SK-N-SH treated with all-trans-retinoic acid at 6 μM for 48 hours (cell line): ENCODE measurements around the gene FAM32A.

Source experiments
- ESRRG ChIP-seq: fragments of 250-450 bp; sonication (Bioruptor Pico); IDR thresholded peaks from 2 replicates; pipeline ENCODE4 v1.6.1; 2021; ENCODE audit warnings: mild to moderate bottlenecking
- ISL1 ChIP-seq: fragments of 250-450 bp; sonication (Bioruptor Pico); IDR thresholded peaks from 2 replicates; pipeline ENCODE4 v2.1.2; 2022; ENCODE audit warnings: mild to moderate bottlenecking, moderate library complexity
- OSR1 ChIP-seq: fragments of 250-450 bp; sonication (Bioruptor Pico); IDR thresholded peaks from 2 replicates; pipeline ENCODE4 v1.8.0; 2022; ENCODE audit warnings: moderate library complexity, mild to moderate bottlenecking, inconsistent platforms
- TCF4 ChIP-seq: fragments of 250-450 bp; sonication (Bioruptor Pico); IDR thresholded peaks from 2 replicates; pipeline ENCODE4 v1.8.0; 2021; ENCODE audit warnings: mild to moderate bottlenecking, moderate library complexity, borderline replicate concordance
- ZC3H10 ChIP-seq: fragments of 250-450 bp; sonication (Bioruptor Pico); IDR thresholded peaks from 2 replicates; pipeline ENCODE4 v1.5.1; 2021; ENCODE audit warnings: mild to moderate bottlenecking, moderate library complexity
- ZFP3 ChIP-seq: fragments of 250-450 bp; sonication (Bioruptor Pico); IDR thresholded peaks from 2 replicates; pipeline ENCODE4 v1.5.0; 2020; ENCODE audit warnings: mild to moderate bottlenecking, moderate library complexity
- ZFP30 ChIP-seq: fragments of 450-650 bp; formaldehyde crosslinking; IDR thresholded peaks from 2 replicates; pipeline ENCODE4 v1.5.0; 2022; ENCODE audit warnings: mild to moderate bottlenecking, moderate library complexity
- ZNF70 ChIP-seq: fragments of 450-650 bp; formaldehyde crosslinking; IDR thresholded peaks from 2 replicates; pipeline ENCODE4 v1.5.0; 2020; ENCODE audit warnings: mild to moderate bottlenecking, moderate library complexity
- ZNF8 ChIP-seq: fragments of 450-650 bp; formaldehyde crosslinking; IDR thresholded peaks from 2 replicates; pipeline ENCODE4 v1.5.0; 2020; ENCODE audit warnings: mild to moderate bottlenecking, moderate library complexity
- TF ChIP-seq, protein P1 (sequence below): fragments of 250-450 bp; sonication (Bioruptor Pico); IDR thresholded peaks from 2 replicates; pipeline ENCODE4 v1.8.0; 2020; ENCODE audit warnings: mild to moderate bottlenecking, moderate library complexity, borderline replicate concordance
- TF ChIP-seq, protein P2 (sequence below): fragments of 250-450 bp; sonication (Bioruptor Pico); IDR thresholded peaks from 2 replicates; pipeline ENCODE4 v1.5.1; 2021; ENCODE audit warnings: mild to moderate bottlenecking, moderate library complexity
- TF ChIP-seq, protein P3 (sequence below): fragments of 250-450 bp; sonication (Bioruptor Pico); IDR thresholded peaks from 2 replicates; pipeline ENCODE4 v1.5.1; 2020; ENCODE audit warnings: low read depth, mild to moderate bottlenecking, moderate library complexity
- TF ChIP-seq, protein P4 (sequence below): fragments of 250-450 bp; sonication (Bioruptor Pico); IDR thresholded peaks from 2 replicates; pipeline ENCODE4 v1.8.0; 2021; ENCODE audit warnings: low read depth, mild to moderate bottlenecking, moderate library complexity, borderline replicate concordance

DNA sequence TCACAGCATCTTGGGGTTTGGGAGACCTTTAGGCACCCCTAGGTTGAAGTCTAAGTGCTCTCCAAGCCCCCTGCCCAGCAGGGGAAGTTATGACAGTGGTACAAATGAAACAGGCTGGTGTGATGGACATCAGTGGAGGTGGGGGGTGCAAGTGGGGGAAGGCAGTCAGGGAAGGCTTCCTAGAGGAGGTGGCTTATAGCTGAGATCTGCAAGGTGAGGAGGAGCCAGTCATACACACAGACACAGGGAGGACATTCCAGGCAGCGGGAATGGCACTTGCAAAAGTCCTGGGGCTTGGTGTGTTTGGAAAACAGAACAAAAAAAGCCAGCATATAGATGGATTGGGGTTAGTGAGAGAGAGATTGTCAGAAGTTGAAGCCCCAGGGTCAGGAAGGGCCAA is 30.1 kb upstream of the FAM32A start:
- no peak for TF ChIP-seq ZFP30 (CRISPR knock-in tag)
- no peak for TF ChIP-seq ZNF70 (CRISPR knock-in tag)
- TF ChIP-seq ZC3H10 (CRISPR knock-in tag): no peak
- TF ChIP-seq TCF4 (CRISPR knock-in tag): no peak
- TF ChIP-seq, protein P1, sequence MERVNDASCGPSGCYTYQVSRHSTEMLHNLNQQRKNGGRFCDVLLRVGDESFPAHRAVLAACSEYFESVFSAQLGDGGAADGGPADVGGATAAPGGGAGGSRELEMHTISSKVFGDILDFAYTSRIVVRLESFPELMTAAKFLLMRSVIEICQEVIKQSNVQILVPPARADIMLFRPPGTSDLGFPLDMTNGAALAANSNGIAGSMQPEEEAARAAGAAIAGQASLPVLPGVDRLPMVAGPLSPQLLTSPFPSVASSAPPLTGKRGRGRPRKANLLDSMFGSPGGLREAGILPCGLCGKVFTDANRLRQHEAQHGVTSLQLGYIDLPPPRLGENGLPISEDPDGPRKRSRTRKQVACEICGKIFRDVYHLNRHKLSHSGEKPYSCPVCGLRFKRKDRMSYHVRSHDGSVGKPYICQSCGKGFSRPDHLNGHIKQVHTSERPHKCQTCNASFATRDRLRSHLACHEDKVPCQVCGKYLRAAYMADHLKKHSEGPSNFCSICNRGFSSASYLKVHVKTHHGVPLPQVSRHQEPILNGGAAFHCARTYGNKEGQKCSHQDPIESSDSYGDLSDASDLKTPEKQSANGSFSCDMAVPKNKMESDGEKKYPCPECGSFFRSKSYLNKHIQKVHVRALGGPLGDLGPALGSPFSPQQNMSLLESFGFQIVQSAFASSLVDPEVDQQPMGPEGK: no peak
- no peak for TF ChIP-seq OSR1 (CRISPR knock-in tag)
- no peak for TF ChIP-seq ESRRG (CRISPR knock-in tag)
- TF ChIP-seq ZNF8 (CRISPR knock-in tag): no peak
- TF ChIP-seq, protein P2, sequence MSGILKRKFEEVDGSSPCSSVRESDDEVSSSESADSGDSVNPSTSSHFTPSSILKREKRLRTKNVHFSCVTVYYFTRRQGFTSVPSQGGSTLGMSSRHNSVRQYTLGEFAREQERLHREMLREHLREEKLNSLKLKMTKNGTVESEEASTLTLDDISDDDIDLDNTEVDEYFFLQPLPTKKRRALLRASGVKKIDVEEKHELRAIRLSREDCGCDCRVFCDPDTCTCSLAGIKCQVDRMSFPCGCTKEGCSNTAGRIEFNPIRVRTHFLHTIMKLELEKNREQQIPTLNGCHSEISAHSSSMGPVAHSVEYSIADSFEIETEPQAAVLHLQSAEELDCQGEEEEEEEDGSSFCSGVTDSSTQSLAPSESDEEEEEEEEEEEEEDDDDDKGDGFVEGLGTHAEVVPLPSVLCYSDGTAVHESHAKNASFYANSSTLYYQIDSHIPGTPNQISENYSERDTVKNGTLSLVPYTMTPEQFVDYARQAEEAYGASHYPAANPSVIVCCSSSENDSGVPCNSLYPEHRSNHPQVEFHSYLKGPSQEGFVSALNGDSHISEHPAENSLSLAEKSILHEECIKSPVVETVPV (CRISPR knock-in tag): no peak
- TF ChIP-seq, protein P3, sequence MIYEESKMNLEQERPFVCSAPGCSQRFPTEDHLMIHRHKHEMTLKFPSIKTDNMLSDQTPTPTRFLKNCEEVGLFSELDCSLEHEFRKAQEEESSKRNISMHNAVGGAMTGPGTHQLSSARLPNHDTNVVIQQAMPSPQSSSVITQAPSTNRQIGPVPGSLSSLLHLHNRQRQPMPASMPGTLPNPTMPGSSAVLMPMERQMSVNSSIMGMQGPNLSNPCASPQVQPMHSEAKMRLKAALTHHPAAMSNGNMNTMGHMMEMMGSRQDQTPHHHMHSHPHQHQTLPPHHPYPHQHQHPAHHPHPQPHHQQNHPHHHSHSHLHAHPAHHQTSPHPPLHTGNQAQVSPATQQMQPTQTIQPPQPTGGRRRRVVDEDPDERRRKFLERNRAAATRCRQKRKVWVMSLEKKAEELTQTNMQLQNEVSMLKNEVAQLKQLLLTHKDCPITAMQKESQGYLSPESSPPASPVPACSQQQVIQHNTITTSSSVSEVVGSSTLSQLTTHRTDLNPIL: no peak
- no peak for TF ChIP-seq ZFP3 (CRISPR knock-in tag)
- TF ChIP-seq, protein P4, sequence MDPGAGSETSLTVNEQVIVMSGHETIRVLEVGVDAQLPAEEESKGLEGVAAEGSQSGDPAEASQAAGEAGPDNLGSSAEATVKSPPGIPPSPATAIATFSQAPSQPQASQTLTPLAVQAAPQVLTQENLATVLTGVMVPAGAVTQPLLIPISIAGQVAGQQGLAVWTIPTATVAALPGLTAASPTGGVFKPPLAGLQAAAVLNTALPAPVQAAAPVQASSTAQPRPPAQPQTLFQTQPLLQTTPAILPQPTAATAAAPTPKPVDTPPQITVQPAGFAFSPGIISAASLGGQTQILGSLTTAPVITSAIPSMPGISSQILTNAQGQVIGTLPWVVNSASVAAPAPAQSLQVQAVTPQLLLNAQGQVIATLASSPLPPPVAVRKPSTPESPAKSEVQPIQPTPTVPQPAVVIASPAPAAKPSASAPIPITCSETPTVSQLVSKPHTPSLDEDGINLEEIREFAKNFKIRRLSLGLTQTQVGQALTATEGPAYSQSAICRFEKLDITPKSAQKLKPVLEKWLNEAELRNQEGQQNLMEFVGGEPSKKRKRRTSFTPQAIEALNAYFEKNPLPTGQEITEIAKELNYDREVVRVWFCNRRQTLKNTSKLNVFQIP (CRISPR knock-in tag): no peak
- TF ChIP-seq ISL1 (CRISPR knock-in tag): no peak
